HG03066 (cell line): ENCODE results near the gene HNRNPR.
"Not testable (repeated sequence)": the region's sequence is repeated elsewhere in the genome, so short reads cannot be mapped to it uniquely, and the experiment has no call there.

Experiments
- ATAC-seq: cut with Tn5 transposase; IDR thresholded peaks from one replicate; pipeline ENCODE4 v1.9.1; 2021; ENCODE audit warnings: low read depth; ENCODE audit not compliant: unreplicated experiment

HNRNPR gene

DNA sequence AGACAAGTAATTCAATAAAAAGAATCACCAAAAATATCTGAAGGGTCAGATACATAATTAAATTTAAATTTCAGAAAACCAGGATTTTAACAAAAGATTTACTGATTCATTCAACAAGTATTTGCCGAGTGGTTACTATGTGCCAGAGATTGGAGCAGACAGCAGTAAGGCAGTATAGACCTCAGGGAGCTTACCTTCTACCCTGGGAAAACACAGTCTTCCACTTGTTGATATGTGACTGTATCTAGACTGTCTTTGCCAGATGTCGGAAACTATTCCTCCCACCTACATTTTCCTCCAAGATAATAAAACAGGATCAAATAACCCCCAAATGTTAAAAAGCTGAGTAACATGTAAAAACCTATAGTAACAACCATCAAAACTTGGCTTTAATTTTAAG is 6.2 kb downstream of the HNRNPR start:
- no peak for ATAC-seq

DNA sequence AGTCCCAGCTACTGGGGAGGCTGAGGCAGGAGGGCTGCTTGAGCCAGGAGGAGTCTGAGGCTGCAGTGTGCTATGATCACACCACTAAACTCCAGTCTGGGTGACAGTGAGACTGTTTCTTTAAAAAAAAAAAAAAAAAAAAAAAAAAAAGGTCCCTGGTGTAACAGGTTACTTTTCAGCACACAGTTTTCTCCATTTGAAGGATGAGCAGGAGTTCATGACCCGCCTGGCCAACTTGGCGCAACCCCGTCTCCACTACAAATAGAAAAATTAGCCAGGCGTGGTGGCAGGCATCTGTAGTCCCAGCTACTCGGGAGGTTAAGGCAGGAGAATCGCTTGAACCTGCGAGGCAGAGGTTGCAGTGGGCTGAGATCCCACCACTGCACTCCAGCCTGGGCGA is 12.4 kb downstream of the HNRNPR start:
- ATAC-seq = no peak

GRCh38 chr1:23330846-23331245 is 13.2 kb downstream of the HNRNPR start:
- ATAC-seq = no peak

- no peak for ATAC-seq
Measured at GRCh38 chr1:23325393-23325792, 18.7 kb downstream of the HNRNPR start.

DNA sequence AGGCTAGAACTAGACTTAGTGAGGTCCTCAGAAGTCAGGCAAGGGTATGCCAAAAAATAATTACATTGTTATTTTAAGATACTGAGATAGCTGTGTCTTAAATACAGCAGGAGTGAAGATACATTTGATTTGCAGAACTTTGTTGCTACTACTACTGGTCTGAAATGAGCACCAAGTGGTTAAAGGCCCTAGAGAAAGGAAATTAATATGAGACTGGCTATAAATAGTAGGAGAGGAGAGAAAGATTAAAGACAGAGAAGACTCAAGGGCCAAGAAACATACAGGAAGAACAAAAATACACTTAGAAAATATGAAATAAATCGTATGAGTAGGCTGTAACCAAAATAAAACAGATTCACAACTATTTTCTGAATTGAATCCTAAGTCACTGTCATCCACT is 21.3 kb downstream of the HNRNPR start:
- ATAC-seq = no peak

- ATAC-seq = not testable (repeated sequence)
Measured at GRCh38 chr1:23310280-23310679, 33.8 kb downstream of the HNRNPR start.

GRCh38 chr1:23304140-23304620 is 39.9 kb downstream of the HNRNPR start:
- no peak for ATAC-seq

- no peak for ATAC-seq
Measured at GRCh38 chr1:23303524-23303923, 40.6 kb downstream of the HNRNPR start.

GRCh38 chr1:23296931-23297330 is 47.2 kb downstream of the HNRNPR start:
- ATAC-seq = no peak

DNA sequence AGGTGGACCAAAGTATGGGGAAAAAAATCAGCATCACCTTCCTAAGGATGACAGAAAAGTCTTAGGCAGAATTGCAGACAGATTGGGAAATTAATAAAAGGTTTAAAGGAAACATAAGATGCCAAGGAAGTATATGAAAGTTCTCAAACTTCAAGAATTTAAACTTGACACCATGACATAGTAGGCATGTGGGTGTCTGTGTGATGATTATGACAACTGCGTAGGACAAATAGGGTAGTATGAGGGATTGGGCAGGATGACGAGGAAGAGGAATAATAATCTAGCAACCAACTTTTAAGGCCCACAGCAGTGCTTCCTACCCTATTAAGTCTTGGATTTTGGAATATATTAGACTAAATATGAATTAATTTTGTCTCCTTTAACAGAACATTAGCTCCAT is 52.4 kb downstream of the HNRNPR start:
- ATAC-seq = no peak

DNA sequence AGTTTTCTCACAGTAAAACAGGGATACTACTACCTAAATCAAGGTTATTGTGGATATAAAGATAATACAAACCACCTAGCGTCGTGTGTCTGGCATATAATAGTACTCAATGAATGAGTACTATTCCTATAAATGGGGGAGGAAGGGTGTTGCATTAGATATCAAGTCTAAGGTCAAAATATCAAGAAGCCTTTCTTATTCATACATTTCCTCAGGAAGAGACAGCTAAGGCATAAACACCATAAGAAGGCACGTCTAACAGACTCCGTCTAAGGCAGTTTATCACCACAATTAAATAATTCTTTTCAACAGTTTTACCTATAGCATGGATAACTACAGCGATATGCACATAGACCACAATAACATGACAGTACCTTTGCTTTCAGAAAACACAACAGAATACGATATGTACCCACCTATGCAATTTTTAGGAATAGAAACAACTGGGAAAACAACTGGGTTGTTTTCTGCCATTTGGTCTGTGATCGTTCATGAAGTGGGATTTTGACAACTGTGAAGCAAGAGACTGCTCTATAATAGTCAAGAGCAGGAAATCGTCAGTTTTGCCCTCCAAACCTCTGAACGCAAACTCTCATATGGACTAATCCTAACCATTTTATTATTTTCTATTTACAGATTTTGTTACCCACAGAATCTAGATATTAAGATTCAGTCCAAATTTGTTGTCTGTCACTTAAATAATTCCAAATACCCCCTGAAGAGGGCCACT is 53.1 kb downstream of the HNRNPR start:
- no peak for ATAC-seq

- no peak for ATAC-seq
Measured at GRCh38 chr1:23288671-23289070, 55.4 kb downstream of the HNRNPR start.

GRCh38 chr1:23288201-23288600 is 55.9 kb downstream of the HNRNPR start:
- no peak for ATAC-seq

- no peak for ATAC-seq
Measured at GRCh38 chr1:23286401-23286800, 57.7 kb downstream of the HNRNPR start.

- no peak for ATAC-seq
Measured at GRCh38 chr1:23283667-23284602, 60.1 kb downstream of the HNRNPR start.

- no peak for ATAC-seq
Measured at GRCh38 chr1:23282957-23283356, 61.1 kb downstream of the HNRNPR start.

DNA sequence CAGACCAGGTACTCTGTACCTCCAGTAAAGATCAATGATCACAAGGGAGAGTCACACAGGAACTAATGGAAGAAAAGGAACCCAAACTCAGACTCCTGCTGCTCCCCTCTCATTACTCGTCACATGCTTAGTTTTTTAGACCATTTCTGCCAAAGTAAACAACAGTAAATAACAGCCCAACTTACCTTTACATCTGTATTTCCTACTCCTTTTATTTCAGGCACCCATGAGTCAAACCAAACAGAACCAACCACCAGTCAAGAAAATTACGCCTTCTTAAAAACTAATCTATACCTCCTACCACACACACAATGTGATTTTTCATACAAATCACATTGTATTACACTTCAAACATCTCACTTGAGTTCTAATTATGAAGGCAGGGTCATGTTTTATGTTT is 65.4 kb downstream of the HNRNPR start:
- ATAC-seq = no peak

DNA sequence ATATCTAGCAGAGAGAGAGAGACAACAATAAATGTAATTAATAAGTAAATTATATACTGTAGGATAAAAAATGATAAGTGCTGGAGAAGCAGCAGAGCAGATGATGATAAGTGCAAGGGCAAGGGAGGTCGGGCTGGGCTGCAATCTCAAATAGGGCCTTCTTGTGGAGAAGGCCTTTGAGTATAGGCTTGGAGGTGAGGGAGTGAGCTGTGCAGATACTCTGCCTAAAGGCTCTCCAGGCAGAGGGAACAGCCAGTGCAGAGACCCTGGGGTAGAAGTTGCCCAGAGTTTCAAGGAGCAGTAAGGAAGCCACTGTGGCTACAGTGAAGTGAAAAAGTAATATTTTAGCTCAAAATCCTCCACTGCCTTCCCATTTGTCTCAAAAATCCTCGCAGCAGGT is 67.6 kb downstream of the HNRNPR start:
- no peak for ATAC-seq

DNA sequence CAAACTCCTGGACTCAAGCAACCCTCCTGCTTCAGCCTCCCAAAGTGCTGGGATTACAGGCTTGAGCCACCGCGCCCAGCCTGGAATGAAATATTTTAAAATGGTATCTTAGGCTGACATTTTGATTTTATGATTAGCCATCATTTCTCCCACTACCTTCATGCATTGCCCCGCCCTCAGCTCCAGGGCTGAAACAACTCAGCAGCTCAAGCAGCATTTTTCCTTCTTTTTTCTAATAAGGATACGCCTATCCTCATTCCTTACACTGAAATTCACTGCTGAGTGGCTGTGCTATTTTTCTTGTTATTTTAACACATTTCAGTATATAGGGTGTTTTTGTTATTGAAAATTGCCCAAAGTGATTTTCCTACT is 70.0 kb downstream of the HNRNPR start:
- ATAC-seq = no peak

- no peak for ATAC-seq
Measured at GRCh38 chr1:23273450-23274133, 70.5 kb downstream of the HNRNPR start.

GRCh38 chr1:23263380-23263887 is 80.7 kb downstream of the HNRNPR start:
- no peak for ATAC-seq
